ENCODE results near the gene DUSP28.

Gene DUSP28

GRCh38 chr2:240597419-240598181, 37.4 kb downstream of the DUSP28 start:
- DNase-seq: no peak

- DNase-seq: no peak
Measured at GRCh38 chr2:240598311-240598911, 38.3 kb downstream of the DUSP28 start.

DNA sequence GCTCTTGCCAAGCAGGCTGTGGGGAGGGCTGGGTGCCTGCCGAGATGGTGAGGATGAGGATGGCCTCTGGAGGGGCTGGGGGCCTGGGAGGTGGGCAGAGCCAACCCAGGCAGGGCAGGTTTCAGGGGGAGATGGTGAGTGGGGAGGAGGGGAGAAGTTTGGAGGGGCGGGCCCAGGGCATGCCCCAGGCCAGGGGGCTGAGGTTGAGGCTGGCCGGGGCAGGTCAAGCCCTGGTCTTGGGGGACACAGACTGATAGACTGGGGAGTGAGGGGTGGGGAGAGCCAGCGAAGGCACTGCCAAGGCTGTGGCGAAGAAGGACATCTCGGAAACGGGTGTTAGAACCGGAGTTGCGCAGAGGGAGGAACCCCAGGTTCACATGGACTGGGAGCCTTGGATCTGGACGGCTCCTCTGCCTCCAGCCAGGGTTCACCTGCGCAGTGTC, 39.0 kb downstream of the DUSP28 start:
- DNase-seq: no peak

GRCh38 chr2:240600451-240600961, 40.3 kb downstream of the DUSP28 start:
- no peak for DNase-seq

GRCh38 chr2:240601061-240601830, 41.1 kb downstream of the DUSP28 start:
- DNase-seq: no peak

GRCh38 chr2:240601831-240602160, 41.6 kb downstream of the DUSP28 start:
- no peak for DNase-seq

GRCh38 chr2:240602266-240603050, 42.3 kb downstream of the DUSP28 start:
- no peak for DNase-seq

- no peak for DNase-seq
Measured at GRCh38 chr2:240603081-240603835, 43.1 kb downstream of the DUSP28 start.

DNA sequence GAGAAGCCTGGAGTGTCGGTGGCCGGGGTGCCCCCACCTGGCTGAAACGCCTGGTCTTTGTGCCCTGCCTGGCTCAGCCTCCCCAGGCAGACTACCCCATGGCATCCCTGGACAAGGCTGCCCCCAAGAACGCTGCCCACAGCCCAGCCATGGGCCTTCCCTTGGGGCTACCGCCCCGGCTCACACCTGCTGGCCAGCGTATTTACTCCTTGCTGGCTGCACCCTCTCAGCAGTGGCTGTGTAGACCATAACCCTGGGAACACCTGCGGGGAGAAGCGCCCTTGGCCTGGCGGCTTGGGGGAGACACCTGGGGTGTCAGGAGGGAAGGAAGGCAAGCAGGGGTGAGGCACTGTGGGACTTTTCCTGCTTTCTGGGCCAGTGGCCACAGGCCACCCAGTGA, 43.7 kb downstream of the DUSP28 start:
- no peak for DNase-seq

- peak in 47 of 51 donors; percentile 25 to 94 (median 72) for DNase-seq
Measured at GRCh38 chr2:240604291-240604938, 44.3 kb downstream of the DUSP28 start.

DNA sequence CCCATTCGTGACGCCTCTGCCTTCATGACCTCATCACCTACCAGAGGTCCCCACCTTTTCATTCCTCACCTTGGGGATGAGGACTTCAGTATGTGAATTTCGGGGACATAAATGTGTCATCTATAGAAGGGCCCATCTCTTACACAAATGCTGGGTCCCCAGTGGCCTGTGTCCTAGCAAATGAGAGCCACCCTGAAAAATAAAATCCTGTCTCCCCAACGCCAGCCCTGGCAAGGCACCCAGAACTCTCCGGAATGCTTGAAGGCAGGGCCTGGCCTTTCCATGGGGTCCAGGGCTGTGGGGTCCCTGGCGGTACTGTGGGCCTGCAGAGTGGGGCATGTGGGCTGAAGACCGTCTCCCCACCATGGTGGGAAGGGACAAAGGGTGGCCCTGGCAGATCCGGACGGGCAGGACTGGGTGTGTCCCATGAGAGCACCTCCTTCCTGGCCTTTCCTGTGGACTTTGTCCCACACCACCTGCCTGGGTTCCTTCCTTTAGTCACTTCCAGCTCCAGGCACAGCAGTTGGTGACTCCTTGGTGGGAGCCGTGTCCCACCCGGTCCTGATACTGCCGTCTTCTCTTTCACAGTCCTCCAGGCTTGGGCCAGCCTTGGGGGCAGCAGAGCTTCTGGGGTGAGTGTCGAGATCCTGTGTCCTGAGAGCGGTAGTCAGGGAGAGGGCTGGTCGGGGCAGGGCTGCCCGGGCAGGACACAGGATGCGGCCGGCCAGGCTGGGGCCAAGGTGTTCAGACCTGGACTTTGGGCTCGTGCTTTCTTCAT, 45.0 kb downstream of the DUSP28 start:
- no peak for DNase-seq

DNA sequence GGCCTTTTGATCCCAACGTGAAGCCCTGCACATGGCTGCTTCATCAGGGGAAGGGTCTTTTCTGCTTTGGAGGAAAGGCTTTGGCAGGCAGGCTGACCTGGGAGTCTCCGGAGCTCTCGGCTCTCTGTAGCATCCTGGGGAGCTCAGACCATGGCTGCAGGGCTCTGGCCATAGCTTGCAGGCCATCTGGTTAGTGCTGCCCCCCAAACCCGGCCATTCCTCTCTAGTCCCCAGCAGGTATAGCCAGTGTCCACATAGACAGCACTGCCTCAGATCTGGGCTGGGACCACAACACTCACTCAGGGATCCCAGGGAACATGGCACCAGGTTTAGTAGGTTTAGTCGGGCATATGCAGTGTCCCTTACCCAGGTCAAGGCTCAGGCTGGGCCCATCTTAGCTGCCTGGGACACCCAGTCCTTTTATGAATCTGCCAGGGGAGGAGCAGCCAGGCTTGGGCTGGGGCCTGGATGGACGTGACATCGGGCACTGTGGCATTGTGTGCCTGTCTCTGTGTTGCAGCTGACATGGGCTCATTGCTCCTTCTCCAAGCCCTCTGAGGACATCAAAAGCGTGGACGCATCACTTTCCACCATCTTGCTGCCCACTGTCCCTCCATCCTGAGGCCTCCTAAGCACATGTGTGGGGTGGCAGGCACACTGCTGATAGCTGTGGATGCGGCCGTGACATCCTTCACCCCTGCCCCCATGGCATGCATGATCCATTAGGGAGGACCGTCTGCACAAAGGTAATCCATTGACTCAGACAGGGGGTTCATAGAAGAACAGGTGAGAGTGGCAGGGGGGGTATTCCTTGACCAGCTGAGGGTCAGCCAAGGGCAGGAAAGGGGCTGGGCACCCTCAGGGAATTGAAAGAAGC, 45.9 kb downstream of the DUSP28 start:
- no peak for DNase-seq

GRCh38 chr2:240611601-240612210, 51.5 kb downstream of the DUSP28 start:
- DNase-seq: no peak
